CD1c-positive myeloid dendritic cell (primary cell): Measurements from ENCODE around the gene MYH6.
"Not testable (repeated sequence)": the region's sequence is repeated elsewhere in the genome, so short reads cannot be mapped to it uniquely, and the experiment has no call there.

Experiments
- DNase-seq: peaks from one replicate; pipeline ENCODE4 v3.0.0-alpha.2; 2016; ENCODE audit errors: extremely low spot score

The MYH6 gene

DNA sequence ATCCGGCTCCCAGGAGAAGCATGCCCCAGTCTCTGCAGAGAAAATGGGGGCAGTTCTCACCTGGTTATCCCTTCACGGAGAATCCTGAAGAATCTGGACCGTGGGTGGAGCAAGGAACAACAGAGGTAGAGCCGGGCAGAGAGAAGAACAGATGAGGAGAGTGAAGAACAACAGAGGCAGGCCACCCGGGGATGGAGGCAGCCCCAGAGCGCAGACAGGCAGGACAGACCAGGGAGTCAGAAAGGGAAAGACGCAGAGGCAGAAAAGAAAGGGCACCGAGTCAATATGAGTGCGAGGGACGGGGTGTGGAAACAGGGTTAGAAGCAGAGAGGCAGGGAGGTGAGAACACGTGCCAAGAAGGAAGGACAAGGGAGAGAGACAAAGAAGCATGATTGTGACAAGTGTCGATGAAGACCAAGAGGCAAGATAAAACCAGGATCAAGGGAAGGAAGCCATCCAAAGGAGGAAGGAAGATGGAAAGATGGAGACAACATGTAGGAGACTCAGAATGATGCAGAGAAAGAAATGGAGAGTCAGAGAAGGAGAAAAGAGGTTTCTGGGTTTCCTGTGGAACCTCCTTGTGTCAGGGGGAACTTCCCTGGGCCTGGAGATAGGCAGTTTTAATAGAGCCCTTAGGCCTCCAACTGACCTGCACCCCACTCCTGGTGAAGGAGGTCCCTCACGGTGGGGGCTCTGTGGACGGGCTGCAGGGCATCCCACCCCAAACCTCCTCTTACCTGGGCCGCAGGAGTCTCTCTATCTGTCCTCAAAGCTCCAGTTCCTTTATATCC, at the start of gene MYH6:
Gene MYH6, minus strand, starts transcription at position 758 of the 791 bp plus-strand sequence. CDS start 1,050 bp downstream, outside the sequence.
- DNase-seq: no peak

DNA sequence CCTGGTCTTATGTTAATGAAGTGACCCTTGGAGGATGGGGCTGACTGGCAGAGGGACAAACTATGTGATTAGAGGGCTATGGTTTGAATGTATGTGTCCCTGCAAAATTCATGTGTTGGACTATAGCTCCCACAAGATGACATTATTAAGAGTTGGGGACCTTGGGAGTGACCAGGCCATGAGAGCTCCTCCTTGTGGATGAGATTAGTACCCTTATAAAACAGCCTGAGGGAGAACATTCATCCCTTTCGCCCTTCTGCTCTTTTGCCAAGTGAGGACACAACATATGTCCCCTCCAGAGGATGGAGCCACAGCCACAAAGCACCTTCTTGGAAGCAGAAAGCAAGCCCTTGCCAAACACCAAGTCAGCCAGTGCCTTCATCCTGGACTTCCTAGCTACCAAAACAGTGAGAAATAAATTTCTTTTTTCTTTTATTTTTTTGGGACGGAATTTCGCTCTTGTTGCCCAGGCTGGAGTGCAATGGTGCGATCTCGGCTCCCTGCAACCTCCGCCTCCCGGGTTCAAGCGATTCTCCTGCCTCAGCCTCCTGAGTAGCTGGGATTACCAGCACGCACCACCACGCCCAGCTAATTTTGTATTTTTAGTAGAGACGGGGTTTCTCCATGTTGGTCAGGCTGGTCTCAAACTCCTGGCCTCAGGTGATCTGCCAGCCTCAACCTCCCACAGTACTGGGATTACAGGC, 49.0 kb upstream of the MYH6 start:
- DNase-seq: not testable (repeated sequence)

DNA sequence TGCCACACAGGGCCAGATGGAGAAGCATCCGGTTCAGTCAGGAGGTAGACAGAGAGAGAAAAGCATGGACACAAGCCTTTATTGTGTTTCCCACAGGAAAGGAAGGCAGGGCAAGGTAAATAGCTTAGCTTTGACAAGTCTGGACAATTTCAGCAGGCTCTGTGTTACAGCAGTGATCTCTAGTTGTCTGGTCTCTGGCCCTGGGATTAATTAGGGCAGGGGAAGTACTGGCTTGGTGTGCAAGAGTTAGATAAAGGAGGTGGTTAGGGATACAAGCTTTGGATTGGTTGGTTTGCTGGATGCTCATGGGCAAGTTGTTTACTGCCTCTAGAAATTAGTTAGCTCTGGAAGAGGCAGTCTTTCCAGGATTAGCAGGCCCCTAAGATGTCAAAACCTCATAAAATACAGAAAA, 46.4 kb upstream of the MYH6 start:
- DNase-seq: no peak

DNA sequence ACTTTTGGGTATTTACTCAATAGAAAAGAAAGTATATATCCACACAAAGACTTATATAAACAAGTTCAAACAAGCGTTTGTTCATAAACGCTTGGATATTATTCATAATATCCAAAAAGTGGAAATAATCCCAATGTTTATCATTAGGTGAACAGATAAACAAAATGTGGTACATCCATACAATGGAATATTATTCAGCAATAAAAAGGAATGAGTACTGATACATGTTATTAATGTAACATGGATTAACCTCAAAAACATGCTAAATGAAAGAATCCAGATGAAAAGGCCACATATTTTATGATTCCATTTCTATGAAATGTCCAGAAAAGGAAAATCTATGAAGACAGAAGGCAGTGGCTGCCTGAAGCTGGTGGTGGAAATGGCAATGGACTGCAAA, 44.2 kb upstream of the MYH6 start:
- no peak for DNase-seq

DNA sequence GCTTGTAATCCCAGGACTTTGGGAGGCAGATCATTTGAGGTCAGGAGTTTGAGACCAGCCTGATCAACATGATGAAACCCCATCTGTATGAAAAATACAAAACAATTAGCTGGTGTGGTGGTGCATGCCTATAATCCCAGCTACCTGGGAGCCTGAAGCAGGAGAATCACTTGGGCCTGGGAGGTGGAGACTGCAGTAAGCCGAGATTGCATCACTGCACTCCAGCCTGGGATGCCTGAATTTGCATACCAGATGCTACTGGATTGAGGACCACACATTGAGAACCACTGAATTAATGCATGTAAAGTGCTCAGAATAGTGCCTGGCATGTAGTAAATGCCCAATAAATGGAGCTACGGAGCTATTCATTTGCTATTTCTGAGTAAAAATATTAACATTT, 42.3 kb upstream of the MYH6 start:
- no peak for DNase-seq

DNA sequence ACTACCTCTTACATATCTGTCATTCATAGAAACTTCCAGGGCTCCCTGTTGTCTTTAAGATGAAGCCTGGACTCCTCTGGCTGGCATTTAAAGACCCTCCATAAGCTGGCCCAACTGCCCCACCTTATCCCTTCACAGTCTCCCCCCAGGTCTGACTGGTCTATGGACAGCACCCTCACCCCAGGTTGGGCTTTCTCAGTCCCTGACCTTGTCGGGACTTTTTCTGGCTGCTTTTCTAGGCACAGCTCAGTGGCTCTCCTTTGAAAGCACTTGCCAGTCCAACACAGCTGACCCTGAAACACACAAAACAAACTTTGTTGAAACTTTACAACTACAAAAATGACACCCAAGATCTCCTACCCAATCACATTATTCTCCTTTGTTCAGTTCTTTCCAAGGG, 41.2 kb upstream of the MYH6 start:
- no peak for DNase-seq

DNA sequence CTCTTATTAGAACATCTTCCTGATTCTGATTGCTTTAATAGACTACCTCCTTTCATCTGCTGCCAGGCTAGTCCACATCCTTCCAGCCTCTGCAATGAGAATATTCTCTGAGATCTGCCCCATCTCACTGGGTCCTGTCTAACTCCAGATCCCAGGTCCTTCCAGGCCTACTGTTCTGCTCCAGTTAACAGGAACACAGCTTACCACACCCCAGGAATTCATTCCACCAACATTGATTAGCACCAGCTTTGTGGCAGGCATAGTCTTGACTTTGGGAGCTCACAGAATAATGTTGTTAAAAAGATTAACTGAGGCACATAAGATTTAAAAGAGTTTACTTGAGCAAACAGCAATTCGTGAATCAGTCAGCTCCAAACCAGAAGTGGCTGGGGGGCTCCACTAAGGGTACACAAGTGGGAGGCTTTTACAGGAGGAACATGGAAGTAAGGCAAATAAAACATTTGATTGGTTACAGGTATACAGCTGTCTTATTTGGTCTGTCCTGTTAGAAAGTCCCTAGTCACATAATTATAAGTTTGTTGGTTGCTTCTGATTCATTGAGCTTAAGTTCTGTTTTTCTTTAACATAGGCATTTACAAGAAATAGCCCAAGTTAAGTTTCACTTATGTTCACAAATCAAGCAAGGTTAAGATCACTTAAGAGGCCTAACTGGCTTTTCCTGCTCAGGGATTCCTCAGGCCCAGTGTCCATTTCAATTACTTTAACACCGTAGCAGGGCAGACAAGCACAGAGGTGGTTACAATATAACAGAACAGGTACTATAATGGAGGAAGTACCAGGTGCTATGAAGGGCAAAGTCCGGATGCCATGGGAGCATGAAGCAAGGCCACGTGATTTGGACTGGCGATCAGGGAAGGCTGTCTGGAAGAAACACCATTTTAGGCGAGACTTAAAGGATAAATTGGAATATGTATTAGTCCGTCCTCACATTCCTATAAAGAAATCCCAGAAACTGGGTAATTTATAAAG, 39.6 kb upstream of the MYH6 start:
- DNase-seq: no peak

DNA sequence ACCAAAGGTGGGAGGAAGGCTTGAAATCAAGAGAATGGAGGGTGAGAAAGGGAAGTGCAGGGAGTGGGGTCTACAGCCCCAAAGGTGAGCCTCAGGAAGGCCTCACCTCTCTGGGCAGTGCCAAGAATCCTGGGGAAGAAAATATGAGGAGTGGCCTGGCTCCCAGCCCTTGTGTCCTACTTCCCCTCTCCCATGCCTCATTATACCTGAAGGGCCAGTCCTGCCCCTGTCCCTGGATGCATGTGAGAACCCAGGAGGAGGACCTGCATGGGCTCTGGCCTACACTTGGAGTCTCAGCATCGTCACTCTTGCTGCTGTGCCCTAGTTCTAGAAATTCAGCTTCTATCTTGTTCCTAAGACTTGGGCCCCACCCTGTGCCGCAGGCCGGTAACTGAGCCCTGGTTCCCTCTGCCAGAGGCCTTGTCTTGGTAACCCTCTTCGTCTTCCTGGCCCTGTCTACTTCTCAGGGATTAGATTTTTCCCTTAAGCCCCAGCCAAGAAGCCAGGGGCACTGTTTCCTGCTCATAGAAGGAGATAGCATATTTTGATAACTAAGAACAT, 38.3 kb upstream of the MYH6 start:
- no peak for DNase-seq

DNA sequence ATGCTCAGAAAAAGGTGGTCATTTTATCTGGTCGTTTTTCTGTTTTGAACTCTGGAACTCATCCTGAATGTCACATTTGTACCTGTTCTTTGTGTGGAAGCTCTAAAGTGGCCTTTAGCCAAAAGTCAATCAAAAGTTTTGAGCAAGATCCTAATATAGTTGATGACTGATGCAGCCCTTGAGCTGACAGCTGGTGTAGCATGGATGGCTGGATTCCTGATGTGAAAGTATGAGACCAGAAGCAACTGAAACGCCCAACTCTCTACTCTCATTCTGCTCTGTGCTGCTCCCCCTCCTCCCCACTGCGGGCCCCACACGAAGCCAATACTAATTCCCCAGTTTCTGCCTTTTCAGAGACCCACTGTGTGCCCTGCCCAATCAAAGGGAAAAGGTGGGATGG, 37.7 kb upstream of the MYH6 start:
- DNase-seq: no peak

DNA sequence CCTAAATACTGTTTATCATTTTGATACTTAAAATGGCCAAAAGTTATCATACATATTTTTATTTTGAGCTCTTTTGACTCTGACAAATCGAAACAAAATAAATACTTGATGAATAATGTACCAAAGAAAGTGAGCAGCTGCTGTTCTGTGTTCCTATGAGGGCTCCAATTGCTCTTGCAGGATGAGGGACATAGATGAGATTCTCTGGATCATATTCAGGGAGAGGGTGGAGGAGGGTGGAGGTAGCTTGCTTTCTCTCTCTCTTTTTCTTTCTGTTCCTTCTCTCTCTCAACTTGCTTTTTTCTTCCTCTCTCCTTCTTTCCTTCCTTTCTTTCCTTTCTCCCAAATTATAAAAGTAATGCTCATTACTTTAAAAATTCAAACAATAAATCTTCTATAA, 36.2 kb upstream of the MYH6 start:
- no peak for DNase-seq

DNA sequence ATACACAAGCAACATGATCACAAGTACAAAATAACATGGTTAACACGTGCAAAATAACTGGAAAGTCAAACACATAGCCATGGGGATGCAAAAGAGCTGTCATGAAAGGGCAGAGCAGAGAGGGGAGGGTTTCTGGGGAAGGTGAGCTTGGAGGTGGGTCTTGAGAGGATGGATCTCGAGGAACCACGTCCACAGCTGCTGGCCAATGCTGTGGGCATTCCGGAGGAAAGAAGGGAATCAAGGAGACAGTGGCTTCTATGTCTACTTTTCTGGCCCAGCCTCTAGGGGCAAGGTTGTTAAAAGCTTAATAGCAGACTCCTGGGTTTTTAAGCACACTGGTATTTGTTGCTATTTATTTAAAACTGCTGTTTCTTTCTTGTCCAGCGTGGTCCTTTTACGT, 35.8 kb upstream of the MYH6 start:
- DNase-seq: no peak

DNA sequence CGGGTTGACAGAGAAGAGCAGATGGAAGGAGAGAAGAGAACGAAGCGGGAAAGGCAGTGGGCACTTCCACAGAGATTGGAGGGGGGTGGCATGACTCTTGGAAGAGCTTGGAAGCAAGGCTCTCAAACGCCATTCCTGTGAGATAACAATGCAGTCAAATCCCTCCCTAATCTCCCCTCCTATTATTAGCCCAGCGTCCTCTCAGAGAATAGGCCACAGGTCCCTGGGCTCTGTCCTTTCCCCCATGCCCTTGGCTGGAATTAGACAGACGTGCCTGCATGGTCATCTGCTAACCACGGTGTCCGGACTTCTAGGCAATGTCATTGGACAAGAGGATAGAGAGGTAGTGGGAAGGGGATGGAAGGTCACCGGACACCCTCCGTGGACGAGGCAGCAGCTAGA, 35.3 kb upstream of the MYH6 start:
- DNase-seq: no peak

DNA sequence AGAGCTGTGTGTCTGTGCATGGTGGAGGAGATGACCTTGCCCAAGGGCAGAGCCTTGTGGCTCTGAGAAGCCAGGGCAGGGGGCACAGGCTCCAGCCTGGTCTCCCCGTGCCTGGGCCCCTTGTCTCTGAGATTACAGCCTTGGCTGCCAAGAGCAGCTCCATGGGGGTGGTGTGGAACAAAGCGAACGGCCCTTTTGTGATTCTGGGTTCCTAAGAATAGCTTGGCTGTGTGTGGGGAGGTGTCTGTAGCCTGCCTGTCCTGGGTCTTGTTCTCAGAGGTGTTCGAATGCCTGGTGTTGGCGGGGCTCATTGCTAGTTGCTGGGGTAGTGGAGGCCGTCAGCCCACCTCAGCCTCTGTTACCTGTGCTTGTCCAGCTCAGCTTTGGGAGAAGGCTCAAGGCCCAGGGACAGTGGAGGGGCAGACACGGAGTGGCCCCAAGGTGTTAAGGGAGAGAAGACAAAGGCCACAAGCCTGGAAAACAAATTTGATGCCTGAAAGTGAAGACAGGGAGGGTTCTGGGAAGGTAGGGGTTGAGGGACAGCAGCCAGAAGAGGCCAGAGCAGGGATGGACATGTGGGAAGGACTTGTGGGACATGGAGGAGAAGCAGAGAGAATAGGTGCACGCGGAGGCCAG, 34.8 kb upstream of the MYH6 start:
- no peak for DNase-seq

DNA sequence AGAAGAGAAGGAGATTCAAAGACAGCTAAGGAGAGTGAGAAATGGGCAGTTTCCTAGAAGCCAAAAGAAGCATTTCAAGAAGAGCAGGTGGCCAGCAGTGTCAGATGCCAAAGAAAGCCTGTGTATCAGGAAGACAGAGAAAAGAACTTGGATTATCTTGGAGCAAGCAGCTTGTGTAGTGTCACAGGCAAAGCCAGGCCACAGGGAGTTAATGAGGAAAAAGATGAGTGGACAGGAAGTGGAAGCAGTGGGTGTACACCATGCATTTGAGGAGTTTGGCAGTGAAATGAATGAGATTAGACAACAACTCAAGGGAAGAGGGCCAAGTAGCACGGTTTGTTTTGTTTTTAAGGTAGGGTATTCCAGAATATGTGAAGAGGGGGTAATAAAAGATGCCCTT, 33.0 kb upstream of the MYH6 start:
- DNase-seq: no peak

DNA sequence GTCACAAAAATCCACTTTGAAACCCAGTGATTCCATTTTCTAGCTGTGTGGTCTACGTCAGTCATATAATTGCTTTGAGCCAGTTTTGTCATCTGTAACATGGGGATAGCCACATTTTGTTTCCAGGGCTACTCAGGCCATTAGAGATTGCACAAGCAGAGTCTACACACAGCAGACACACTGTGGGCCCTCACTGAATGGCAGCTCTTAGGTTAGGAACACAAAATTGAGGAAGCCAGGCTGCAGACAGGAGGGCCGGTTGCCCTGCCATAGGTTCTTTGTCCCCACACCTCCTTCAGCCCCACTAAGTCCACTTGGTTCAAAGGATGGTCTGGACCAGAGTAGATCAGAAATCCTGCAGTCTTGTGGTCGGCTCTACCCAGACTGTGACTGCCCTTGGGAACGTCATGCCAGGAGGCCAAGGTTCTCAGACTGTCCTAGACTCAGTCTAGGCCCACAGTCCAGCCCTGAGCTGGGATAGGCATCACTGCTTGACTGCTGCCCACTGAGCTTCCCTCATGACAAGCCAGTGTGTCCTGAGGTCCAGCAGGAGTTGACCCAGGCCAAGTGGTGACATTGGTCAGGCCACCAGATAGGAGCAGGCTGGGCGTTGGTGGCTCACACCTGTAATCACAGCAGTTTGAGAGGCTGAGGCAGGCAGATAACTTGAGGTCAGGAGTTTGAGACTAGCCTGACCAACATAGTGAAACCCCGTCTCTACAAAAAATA, 31.2 kb upstream of the MYH6 start:
- no peak for DNase-seq

DNA sequence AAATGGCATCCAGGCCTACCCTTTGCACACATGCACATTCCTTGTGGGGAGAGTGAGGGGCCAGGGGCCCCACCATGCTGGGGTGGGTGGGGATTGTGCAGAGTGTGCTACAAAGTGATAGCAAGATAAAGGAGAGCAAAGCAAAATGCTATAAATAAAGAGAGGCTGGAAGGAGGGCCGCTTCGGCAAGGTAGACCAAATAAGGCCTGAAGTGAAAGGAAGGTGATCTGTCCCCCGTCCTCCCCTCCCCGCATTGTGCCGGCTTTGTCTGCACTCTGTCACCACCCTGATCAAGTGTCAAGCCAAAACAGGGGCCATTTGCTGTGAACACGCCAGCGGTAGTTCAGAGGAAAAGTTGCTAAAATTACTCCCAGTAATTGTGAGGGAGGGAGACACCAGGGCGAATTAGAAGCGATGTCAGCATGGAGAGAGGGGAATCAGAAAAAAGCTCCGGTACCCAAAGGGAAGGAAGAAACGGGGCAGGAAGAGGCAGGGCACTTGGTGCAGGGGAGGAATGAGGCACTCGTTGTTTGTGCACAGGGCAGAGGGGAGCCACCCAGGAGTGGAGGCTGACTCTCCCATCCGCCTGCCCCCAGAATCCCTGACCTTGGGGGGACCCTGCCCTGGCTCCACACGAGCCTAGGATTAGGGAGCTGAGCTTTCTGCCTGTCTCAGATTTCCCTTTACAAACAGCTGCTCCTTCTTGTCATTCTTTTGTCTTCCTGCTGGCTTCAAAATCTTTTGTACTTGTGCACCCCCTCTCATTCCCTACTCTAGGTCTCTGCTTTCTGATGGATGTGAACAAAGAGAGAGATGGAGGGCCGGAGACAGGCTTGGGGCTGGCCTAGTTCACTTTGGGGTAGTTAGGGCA, 30.3 kb upstream of the MYH6 start:
- DNase-seq: no peak

DNA sequence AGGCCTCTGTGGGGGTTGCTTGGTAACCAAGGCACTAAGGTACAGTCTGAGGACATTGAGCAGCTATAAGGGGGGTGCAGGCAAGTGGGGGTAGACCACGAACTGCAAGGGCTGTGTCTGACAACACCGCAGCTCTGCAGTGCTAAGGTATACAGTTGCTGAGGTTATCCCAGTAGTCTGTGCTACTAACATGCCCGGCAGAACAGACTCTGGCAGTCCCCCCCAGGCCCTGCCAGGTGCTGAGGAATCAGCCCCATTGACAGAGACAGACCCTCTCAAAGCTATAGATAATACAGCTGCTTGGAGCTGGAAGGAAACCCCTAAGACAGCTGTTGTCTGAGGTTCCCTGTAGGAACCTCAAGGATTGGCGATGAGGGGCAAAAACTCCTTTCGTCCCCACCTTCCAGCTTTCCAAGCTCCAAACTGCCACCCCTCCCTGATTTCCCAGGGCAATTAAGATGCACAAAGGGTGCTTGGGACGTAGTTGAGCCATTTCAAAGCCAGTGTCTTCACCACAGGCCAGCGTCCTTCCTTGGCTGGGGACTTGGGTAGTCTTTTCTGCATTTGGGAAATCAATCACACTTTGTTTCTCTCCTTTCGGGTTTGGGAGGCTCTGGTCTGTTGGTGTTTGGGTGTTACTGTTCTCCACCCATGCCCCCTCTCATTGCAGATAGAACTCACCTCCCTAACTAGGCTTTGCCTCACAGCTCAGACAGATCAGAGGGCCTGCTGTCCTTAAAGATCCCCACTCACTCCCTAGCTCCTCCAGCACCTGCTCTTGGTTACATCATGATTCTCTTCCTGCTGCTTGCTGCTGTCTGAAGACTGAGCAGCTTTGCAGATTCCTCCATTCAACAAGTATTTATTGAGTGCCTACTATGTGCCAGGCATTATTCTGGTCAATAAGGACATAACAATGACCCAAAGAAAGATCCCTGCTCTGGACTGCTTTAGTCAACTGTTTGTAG, 29.3 kb upstream of the MYH6 start:
- no peak for DNase-seq

DNA sequence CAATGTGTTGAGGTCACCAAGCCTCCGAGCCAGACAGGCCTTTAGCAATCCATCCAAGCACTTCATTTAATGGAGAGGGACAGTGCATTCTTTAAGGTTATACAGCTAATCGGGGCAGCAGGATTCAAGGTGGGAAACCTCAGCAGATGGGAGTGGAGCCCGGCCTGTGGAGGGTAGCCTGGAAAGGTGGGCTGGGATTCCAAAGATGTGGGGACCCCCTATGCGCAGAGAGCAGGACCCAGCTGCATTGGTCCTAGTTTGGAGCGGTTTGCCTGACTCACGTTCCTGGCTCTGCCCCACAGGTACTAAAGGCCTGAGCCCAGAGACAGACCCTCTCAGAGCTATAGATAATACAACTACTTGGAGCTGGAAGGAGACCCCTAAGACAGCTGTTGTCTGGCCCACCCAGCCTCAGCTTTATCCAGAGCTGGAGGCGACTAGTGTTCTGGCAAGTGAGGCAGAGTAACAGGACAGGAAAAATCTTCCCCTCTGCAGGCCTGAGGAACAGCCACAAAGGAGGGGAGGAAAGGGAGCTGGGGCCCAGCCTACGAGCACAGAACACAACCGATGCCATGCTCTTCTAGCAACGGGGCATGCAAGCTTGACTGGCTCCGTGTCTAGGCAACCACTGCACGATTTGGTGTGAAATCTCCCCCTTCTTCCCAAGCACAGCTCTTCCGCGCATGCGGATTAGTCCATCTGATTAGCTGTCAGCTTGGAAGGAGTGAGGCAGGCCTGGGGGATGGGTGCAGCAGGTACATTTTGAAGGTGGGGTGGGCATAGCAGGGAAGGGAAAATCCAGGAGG, 28.5 kb upstream of the MYH6 start:
- no peak for DNase-seq
